Measurements from ENCODE around the gene MMP23B. TPM values are rescaled to one million over a fixed set of nuclear protein-coding genes. Genes with fewer than 3 reads are reported as not detected.

MMP23B gene
- total RNA-seq, 1 donor = 1.3 TPM

- Histone ChIP-seq H3K27me3 (ENCODE audit: insufficient read depth, low read length) (no peaks in the 10 kb centered on the region), H3K4me3 (ENCODE audit: low read length) (no peak overlapping the region), H3K9me3 (ENCODE audit: low read depth, low read length) (no peaks in the 10 kb centered on the region), H3K4me1 (ENCODE audit: insufficient read depth, low read length) (no peaks in the 10 kb centered on the region)
These were observed 9.2 kb upstream of the MMP23B start for GRCh38 chr1:1622788-1623094.

DNA sequence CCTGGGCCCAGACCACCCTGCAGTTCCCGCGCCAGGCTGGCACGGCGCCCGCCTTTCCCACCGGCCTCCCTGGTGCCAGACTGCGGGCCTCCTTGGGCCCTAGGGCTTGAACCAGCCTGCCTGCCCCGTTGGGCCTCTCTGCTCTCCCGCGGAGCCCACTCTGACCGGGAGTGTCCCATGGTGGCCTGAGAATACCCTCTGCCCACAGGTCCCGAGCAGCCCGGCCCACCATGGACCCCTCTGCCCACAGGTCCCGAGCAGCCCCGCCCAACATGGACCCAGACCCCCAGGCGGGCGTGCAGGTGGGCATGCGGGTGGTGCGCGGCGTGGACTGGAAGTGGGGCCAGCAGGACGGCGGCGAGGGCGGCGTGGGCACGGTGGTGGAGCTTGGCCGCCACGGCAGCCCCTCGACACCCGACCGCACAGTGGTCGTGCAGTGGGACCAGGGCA lies 8.8 kb upstream of the MMP23B start:
- H3K9me3 ChIP-seq (ENCODE audit: low read depth, low read length) = no peaks in the 10 kb centered on the region
- H3K4me3 ChIP-seq (ENCODE audit: low read length) = no peak overlapping the region
- H3K4me1 ChIP-seq (ENCODE audit: insufficient read depth, low read length) = no peaks in the 10 kb centered on the region
- no peaks in the 10 kb centered on the region for H3K27me3 ChIP-seq (ENCODE audit: insufficient read depth, low read length)

- Histone ChIP-seq H3K27me3 (ENCODE audit: insufficient read depth, low read length) (no peaks in the 10 kb centered on the region), H3K9me3 (ENCODE audit: low read depth, low read length) (no peaks in the 10 kb centered on the region), H3K4me3 (ENCODE audit: low read length) (no peak overlapping the region), H3K4me1 (ENCODE audit: insufficient read depth, low read length) (no peaks in the 10 kb centered on the region)
These were observed 8.1 kb upstream of the MMP23B start for GRCh38 chr1:1623631-1624442.

GRCh38 chr1:1624443-1625403 lies 7.2 kb upstream of the MMP23B start:
- Histone ChIP-seq H3K9me3 (ENCODE audit: low read depth, low read length) (no peaks in the 10 kb centered on the region), H3K4me1 (ENCODE audit: insufficient read depth, low read length) (no peaks in the 10 kb centered on the region), H3K4me3 (ENCODE audit: low read length) (no peak overlapping the region), H3K27me3 (ENCODE audit: insufficient read depth, low read length) (no peaks in the 10 kb centered on the region)

DNA sequence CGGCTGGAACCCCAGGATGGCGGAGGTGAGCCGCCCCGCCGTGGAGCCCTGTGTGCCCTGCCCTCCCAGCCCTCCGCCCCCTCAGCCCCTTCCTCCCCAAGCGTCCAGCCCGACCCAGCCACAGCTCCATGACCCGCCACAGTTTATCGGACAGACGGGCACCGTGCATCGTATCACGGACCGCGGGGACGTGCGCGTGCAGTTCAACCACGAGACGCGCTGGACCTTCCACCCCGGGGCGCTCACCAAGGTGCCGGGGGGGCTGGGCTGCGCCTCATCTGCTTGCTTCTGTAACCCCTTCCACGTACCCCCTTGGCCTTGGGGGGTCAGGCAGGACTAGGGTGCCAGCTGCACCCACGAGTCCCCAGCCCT lies 6.6 kb upstream of the MMP23B start:
- Histone ChIP-seq H3K4me1 (ENCODE audit: insufficient read depth, low read length) (peaks cover 1% of the 10 kb centered on the region), H3K4me3 (ENCODE audit: low read length) (no peak overlapping the region), H3K9me3 (ENCODE audit: low read depth, low read length) (no peaks in the 10 kb centered on the region), H3K27me3 (ENCODE audit: insufficient read depth, low read length) (no peaks in the 10 kb centered on the region)

- H3K4me1 ChIP-seq (ENCODE audit: insufficient read depth, low read length) = peaks cover 5% of the 10 kb centered on the region
- no peaks in the 10 kb centered on the region for H3K27me3 ChIP-seq (ENCODE audit: insufficient read depth, low read length)
- H3K4me3 ChIP-seq (ENCODE audit: low read length) = no peak overlapping the region
- no peaks in the 10 kb centered on the region for H3K9me3 ChIP-seq (ENCODE audit: low read depth, low read length)
These were observed 6.2 kb upstream of the MMP23B start for GRCh38 chr1:1625824-1626206.

- Histone ChIP-seq H3K4me1 (ENCODE audit: insufficient read depth, low read length) (peaks cover 5% of the 10 kb centered on the region), H3K27me3 (ENCODE audit: insufficient read depth, low read length) (no peaks in the 10 kb centered on the region), H3K4me3 (ENCODE audit: low read length) (no peak overlapping the region), H3K9me3 (ENCODE audit: low read depth, low read length) (no peaks in the 10 kb centered on the region)
These were observed 5.5 kb upstream of the MMP23B start for GRCh38 chr1:1626207-1627141.

- no peaks in the 10 kb centered on the region for H3K9me3 ChIP-seq (ENCODE audit: low read depth, low read length)
- peaks cover 5% of the 10 kb centered on the region for H3K4me1 ChIP-seq (ENCODE audit: insufficient read depth, low read length)
These were observed 4.6 kb upstream of the MMP23B start for GRCh38 chr1:1627261-1627828.

GRCh38 chr1:1627829-1628753 lies 3.9 kb upstream of the MMP23B start:
- H3K4me1 ChIP-seq (ENCODE audit: insufficient read depth, low read length) = peaks cover 5% of the 10 kb centered on the region
- peaks cover 3% of the 10 kb centered on the region for H3K27me3 ChIP-seq (ENCODE audit: insufficient read depth, low read length)
- H3K4me3 ChIP-seq (ENCODE audit: low read length) = no peak overlapping the region
- no peaks in the 10 kb centered on the region for H3K9me3 ChIP-seq (ENCODE audit: low read depth, low read length)

More at GRCh38 chr1:1627261-1627828, 4.6 kb upstream of the MMP23B start:
- Histone ChIP-seq H3K27me3 (ENCODE audit: insufficient read depth, low read length) (peaks cover 3% of the 10 kb centered on the region), H3K4me3 (ENCODE audit: low read length) (no peak overlapping the region)

DNA sequence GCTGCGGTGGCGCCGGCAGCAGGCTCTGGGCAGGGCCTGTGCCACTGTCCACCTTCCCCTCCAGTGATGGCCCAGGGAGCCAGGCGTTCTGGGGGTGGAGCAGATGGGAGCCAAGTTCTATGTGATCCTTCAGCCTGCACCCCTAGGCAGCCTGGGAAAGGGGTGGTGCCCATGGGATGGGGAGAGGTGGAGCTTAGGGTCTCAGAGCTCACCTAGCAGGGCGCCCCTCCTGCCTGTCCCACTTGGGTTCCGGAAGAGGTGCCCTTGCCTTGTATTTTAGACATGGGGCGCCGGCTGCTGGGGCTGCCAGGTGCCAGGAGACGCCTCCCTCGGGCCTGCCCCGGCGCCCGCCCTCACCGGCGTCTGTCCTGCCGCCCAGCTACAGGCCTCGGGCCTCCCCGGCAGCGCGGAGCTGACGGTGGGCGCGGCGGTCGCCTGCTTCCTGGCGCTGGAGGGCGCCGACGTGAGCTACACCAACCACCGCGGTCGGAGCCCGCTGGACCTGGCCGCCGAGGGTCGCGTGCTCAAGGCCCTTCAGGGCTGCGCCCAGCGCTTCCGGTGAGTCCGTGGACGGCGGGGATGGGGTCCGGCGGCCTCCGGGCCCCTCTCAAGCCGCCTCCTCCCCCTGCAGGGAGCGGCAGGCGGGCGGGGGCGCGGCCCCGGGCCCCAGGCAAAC lies 3.1 kb upstream of the MMP23B start:
- Histone ChIP-seq H3K27me3 (ENCODE audit: insufficient read depth, low read length) (peaks cover 3% of the 10 kb centered on the region), H3K9me3 (ENCODE audit: low read depth, low read length) (no peaks in the 10 kb centered on the region), H3K4me3 (ENCODE audit: low read length) (peak overlapping the region; percentile 35), H3K4me1 (ENCODE audit: insufficient read depth, low read length) (peaks cover 5% of the 10 kb centered on the region)

- H3K9me3 ChIP-seq (ENCODE audit: low read depth, low read length) = no peaks in the 10 kb centered on the region
- H3K27me3 ChIP-seq (ENCODE audit: insufficient read depth, low read length) = peaks cover 3% of the 10 kb centered on the region
- H3K4me3 ChIP-seq (ENCODE audit: low read length) = peak overlapping the region; percentile 35
- peaks cover 5% of the 10 kb centered on the region for H3K4me1 ChIP-seq (ENCODE audit: insufficient read depth, low read length)
These were observed 2.4 kb upstream of the MMP23B start for GRCh38 chr1:1629430-1630190.

- H3K27me3 ChIP-seq (ENCODE audit: insufficient read depth, low read length) = peaks cover 3% of the 10 kb centered on the region
- H3K4me1 ChIP-seq (ENCODE audit: insufficient read depth, low read length) = peaks cover 5% of the 10 kb centered on the region
- H3K4me3 ChIP-seq (ENCODE audit: low read length) = no peak overlapping the region
- no peaks in the 10 kb centered on the region for H3K9me3 ChIP-seq (ENCODE audit: low read depth, low read length)
These were observed 1.6 kb upstream of the MMP23B start for GRCh38 chr1:1630191-1630964.

Data from mononuclear cell (primary cell).